A549 treated with AZD9567 at 1 μM for 4 hours (cell line): ENCODE measurements around the gene KRTAP27-1. TPM values are rescaled to one million over a fixed set of nuclear protein-coding genes. Genes with fewer than 3 reads are reported as not detected.

Experiments used
- total RNA-seq: library from RNA; stranded (reverse); fragments of 200-300 nt; extraction: Qiagen RNA extraction; gene quantifications from 5 replicates; pipeline ENCODE4 v1.2.3, GENCODE V29; 2022; ENCODE audit not compliant: insufficient read depth

The KRTAP27-1 gene, protein sequence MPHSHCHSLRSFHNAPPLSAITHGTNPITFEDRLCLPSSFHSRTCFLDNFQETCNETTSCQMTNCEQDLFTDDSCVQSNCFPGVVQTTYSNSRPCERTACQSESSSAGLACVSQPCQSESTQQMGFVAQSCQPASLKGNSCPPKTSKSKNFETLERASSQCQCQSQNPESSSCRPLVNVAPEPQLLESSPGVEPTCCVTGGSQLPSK
- not detected in 5 replicates for total RNA-seq

DNA sequence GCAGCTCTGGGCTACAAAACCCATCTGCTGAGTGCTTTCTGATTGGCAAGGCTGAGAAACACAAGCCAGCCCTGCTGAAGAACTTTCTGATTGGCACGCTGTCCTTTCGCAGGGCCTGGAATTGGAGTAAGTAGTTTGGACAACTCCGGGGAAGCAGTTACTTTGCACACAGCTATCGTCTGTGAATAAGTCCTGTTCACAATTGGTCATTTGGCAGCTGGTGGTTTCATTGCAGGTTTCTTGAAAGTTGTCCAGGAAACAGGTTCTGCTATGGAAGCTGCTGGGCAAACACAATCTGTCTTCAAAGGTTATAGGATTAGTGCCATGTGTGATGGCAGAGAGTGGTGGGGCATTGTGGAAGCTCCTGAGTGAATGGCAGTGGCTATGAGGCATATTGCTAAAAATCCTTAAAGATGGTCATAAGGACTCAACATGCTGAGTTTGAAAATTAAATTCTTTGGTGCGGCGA is at the start of gene KRTAP27-1:
TSS of gene KRTAP27-1 (minus strand) at position 419 of the 469 bp plus-strand sequence. CDS start at position 393, 26 bp downstream.

DNA sequence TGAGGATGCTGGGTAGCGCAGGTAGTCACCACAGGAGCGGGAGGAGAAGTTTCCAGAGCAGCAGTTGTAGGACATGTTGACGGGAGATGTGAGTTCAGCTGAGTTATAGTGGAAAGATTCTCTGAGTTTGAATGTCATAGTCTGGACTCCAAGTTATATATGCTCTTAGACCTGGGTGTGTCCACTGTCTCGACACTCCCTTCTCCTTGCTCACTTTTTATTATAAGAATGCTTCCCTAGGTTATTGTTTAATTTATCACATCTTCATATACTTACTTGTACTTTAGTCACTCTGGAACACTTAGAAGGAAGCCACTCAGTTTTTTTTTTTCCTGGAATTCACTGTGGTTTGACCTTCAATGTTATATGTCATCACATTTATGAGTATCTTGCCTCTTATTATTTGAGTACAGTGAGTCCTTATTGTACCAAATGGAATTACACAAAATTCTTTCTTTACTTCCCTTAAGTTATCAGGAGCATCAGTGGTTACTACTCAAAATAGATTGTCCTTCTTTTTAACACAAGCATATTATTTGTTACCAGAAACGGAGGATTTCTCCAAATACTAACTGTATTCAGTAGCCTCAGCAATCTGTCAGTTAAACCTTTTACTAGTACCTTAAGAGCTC is 34.8 kb upstream of the KRTAP27-1 start, which contains the start of gene KRTAP13-2:
TSS of gene KRTAP13-2 (minus strand) at position 133 of the 632 bp plus-strand sequence. CDS start at position 75, 58 bp downstream.

DNA sequence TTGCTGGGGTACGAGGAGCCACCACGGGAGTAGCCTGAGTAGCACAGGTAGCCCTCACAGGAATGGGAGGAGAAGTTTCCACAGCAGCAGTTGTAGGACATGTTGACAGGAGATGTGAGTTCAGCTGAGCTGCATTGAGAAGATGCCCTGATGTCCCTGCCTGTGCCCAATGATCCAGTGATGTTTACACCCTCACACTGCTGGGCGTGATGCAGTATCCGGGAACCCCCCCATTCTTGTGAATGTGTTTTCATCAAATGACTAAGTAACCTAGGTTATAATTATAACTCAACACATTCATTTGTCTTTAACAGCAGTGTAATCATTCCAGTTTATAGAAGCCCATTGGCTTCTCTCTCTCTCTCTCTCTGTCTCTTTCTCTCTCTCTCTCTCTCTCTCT is 11.0 kb upstream of the KRTAP27-1 start, which contains the start of gene KRTAP23-1:
TSS of gene KRTAP23-1 (minus strand) at position 101 of the 400 bp plus-strand sequence. CDS start at position 101, 0 bp downstream.

DNA sequence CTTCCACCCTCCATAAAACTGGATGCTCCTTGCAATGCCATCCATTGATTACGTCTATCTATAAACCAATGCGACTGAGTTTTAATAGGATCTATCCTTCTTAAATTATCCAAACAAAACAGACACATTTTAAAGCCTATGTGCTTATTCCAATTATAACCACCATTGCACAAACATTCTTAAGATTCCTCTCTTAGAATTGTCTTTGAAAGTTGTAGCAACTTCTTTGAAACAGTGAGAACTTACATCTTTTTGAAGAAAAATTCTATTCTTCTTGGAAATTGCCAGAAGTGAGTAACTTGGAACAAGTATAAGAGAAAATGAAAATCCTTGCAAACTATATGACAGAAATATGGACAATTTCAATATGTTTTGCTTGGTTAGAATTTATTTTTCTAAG is 17.3 kb downstream of the KRTAP27-1 start, which contains the start of gene KRTAP26-1:
TSS of gene KRTAP26-1 (minus strand) at position 101 of the 400 bp plus-strand sequence. CDS start 280 bp downstream, outside the sequence.

DNA sequence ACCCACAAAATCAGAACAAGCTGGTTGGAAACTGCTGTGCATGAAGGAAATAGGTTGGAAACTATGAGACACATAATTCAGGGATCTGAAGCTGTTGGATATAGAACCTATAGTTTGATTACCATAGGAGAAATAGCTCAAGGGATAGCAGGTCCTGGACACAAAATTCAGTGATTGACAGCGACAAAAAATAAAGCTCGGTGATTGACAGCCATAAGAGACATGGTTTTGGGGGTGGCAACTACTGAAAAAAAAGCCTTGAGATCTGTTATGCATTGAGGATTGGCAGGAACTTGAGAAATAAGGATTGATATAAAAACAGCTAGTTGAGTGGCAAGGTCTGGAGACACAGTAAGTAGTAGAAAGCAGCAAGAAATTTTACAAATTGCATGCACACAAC is 48.3 kb downstream of the KRTAP27-1 start, which contains the start of gene KRTAP25-1:
TSS of gene KRTAP25-1 (minus strand) at position 300 of the 400 bp plus-strand sequence. CDS start at position 276, 24 bp downstream.

Other genes with a start within 250 kb of the KRTAP27-1 start
- not detected in 5 replicates for gene CLDN17, start 170.9 kb downstream of the KRTAP27-1 start, total RNA-seq
- gene CLDN8, start 121.6 kb downstream of the KRTAP27-1 start, total RNA-seq: not detected in 5 replicates
- not detected in 5 replicates for gene KRTAP24-1, start 54.7 kb downstream of the KRTAP27-1 start, total RNA-seq
- gene KRTAP25-1, start 48.2 kb downstream of the KRTAP27-1 start, total RNA-seq: not detected in 5 replicates
- gene KRTAP26-1, start 17.4 kb downstream of the KRTAP27-1 start, total RNA-seq: not detected in 5 replicates
- not detected in 5 replicates for gene KRTAP23-1, start 10.9 kb upstream of the KRTAP27-1 start, total RNA-seq
- gene KRTAP13-2, start 34.6 kb upstream of the KRTAP27-1 start, total RNA-seq: 0.09 TPM in 1 of 5 replicates, not detected in the others
- not detected in 5 replicates for gene KRTAP13-1, start 58.3 kb upstream of the KRTAP27-1 start, total RNA-seq
- gene KRTAP13-3, start 88.2 kb upstream of the KRTAP27-1 start, total RNA-seq: not detected in 5 replicates
- not detected in 5 replicates for gene KRTAP13-4, start 92.5 kb upstream of the KRTAP27-1 start, total RNA-seq
- not detected in 5 replicates for gene KRTAP15-1, start 102.6 kb upstream of the KRTAP27-1 start, total RNA-seq
- gene KRTAP19-1, start 142.7 kb upstream of the KRTAP27-1 start, total RNA-seq: not detected in 5 replicates
- not detected in 5 replicates for gene KRTAP19-2, start 149.7 kb upstream of the KRTAP27-1 start, total RNA-seq
- not detected in 5 replicates for gene KRTAP19-3, start 154.3 kb upstream of the KRTAP27-1 start, total RNA-seq
- not detected in 5 replicates for gene KRTAP19-4, start 159.5 kb upstream of the KRTAP27-1 start, total RNA-seq
- not detected in 5 replicates for gene KRTAP19-5, start 164.4 kb upstream of the KRTAP27-1 start, total RNA-seq
- gene KRTAP19-6, start 204.2 kb upstream of the KRTAP27-1 start, total RNA-seq: not detected in 5 replicates
- not detected in 5 replicates for gene KRTAP19-7, start 223.6 kb upstream of the KRTAP27-1 start, total RNA-seq